ENCODE measurements around the gene CD200. TPM values are rescaled to one million over a fixed set of nuclear protein-coding genes. Genes with fewer than 3 reads are reported as not detected.

Gene CD200
- total and polyA plus RNA-seq, 2 experiments from 2014 or later: 51.9 to 65.0 TPM

GRCh38 chr3:112297714-112298113, 35.2 kb upstream of the CD200 start:
- no peaks in the 10 kb centered on the region for H3K36me3 ChIP-seq (ENCODE audit: insufficient read depth)
- H3K27ac ChIP-seq (ENCODE audit: low read depth): peak overlapping the region; percentile 2; the same call in 1 of the 2 replicates
- H3K4me1 ChIP-seq (ENCODE audit: insufficient read depth): peaks cover 33% of the 10 kb centered on the region
- peaks cover 13% of the 10 kb centered on the region for H3K9me3 Mint-ChIP-seq
- peaks cover 10% of the 10 kb centered on the region; the same call in 1 of the 2 replicates for H3F3A ChIP-seq (replicated peaks; ENCODE audit: low read depth)
- peaks cover 24% of the 10 kb centered on the region; the same call in 2 of the 3 replicates for H3K36me3 Mint-ChIP-seq (ENCODE audit: low read depth)
- ATAC-seq: no peak
- H3K27ac Mint-ChIP-seq: no peak overlapping the region
- no peaks in the 10 kb centered on the region for H3K79me2 ChIP-seq (replicated peaks; ENCODE audit: insufficient read depth)
- no peak overlapping the region for H3K4me2 ChIP-seq
- H3K27me3 Mint-ChIP-seq (ENCODE audit: insufficient read depth, low read depth, poor library complexity): peaks cover 2% of the 10 kb centered on the region
- no peak overlapping the region for H2AFZ ChIP-seq
- no peaks in the 10 kb centered on the region for H3K27me3 ChIP-seq (ENCODE audit: insufficient read depth)
- no peak overlapping the region for H3K4me3 ChIP-seq
- no peak overlapping the region for H3K4me3 Mint-ChIP-seq
- H4K20me1 ChIP-seq (replicated peaks; ENCODE audit: insufficient read depth): no peaks in the 10 kb centered on the region
- peaks cover 21% of the 10 kb centered on the region; the same call in 2 of the 3 replicates for H3K4me1 Mint-ChIP-seq
- TF ChIP-seq ETS1 (IDR thresholded peaks at IDR 0.05) (no peak), STAT1 (IDR thresholded peaks at IDR 0.05; ENCODE audit: unreplicated experiment) (no peak), NANOG (IDR thresholded peaks at IDR 0.05; ENCODE audit: borderline replicate concordance) (no peak), JUNB (IDR thresholded peaks at IDR 0.05; ENCODE audit: unreplicated experiment) (no peak), EZH2phosphoT487 (IDR thresholded peaks at IDR 0.05; ENCODE audit: unreplicated experiment) (no peak), ZNF331 (CRISPR knock-in tag; IDR thresholded peaks at IDR 0.05; ENCODE audit: low read depth) (no peak), ZNF114 (CRISPR knock-in tag; IDR thresholded peaks at IDR 0.05) (no peak), POLR2AphosphoS5 (IDR thresholded peaks at IDR 0.05; ENCODE audit: low read depth) (no peak), REST (IDR thresholded peaks at IDR 0.05; ENCODE audit: unreplicated experiment) (no peak)
- no peaks in the 10 kb centered on the region for H3K9me2 ChIP-seq (ENCODE audit: insufficient read depth)
- DNase-seq (ENCODE audit: low spot score): no peak

- Histone ChIP-seq H3F3A (replicated peaks; ENCODE audit: low read depth) (peaks cover 14% of the 10 kb centered on the region; the same call in 1 of the 2 replicates), H3K27me3 (ENCODE audit: insufficient read depth) (no peaks in the 10 kb centered on the region), H3K4me2 (no peak overlapping the region), H3K27ac (ENCODE audit: low read depth) (no peak overlapping the region), H3K4me1 (ENCODE audit: insufficient read depth) (peaks cover 35% of the 10 kb centered on the region), H4K20me1 (replicated peaks; ENCODE audit: insufficient read depth) (no peaks in the 10 kb centered on the region), H3K4me3 (no peak overlapping the region), H2AFZ (no peak overlapping the region), H3K9me2 (ENCODE audit: insufficient read depth) (no peaks in the 10 kb centered on the region), H3K36me3 (ENCODE audit: insufficient read depth) (no peaks in the 10 kb centered on the region), H3K79me2 (replicated peaks; ENCODE audit: insufficient read depth) (no peaks in the 10 kb centered on the region)
- H3K36me3 Mint-ChIP-seq (ENCODE audit: low read depth): peaks cover 24% of the 10 kb centered on the region; the same call in 2 of the 3 replicates
- H3K27me3 Mint-ChIP-seq (ENCODE audit: insufficient read depth, low read depth, poor library complexity): peaks cover 2% of the 10 kb centered on the region
- ATAC-seq (no peak), DNase-seq (ENCODE audit: low spot score) (no peak)
- TF ChIP-seq REST (IDR thresholded peaks at IDR 0.05; ENCODE audit: unreplicated experiment) (no peak), JUNB (IDR thresholded peaks at IDR 0.05; ENCODE audit: unreplicated experiment) (no peak), EZH2 (IDR thresholded peaks at IDR 0.05; ENCODE audit: low read depth, unreplicated experiment) (no peak), EZH2phosphoT487 (IDR thresholded peaks at IDR 0.05; ENCODE audit: unreplicated experiment) (no peak), ETS1 (IDR thresholded peaks at IDR 0.05) (no peak), CREB1 (CRISPR knock-in tag; IDR thresholded peaks at IDR 0.05; ENCODE audit: low read depth) (no peak), NANOG (IDR thresholded peaks at IDR 0.05; ENCODE audit: borderline replicate concordance) (no peak), POLR2AphosphoS5 (IDR thresholded peaks at IDR 0.05; ENCODE audit: low read depth) (no peak), CTCF (conservative IDR thresholded peaks at IDR 0.05; ENCODE audit: low read depth in 2 of 2) (no peak), STAT1 (IDR thresholded peaks at IDR 0.05; ENCODE audit: unreplicated experiment) (no peak), ZNF331 (CRISPR knock-in tag; IDR thresholded peaks at IDR 0.05; ENCODE audit: low read depth) (no peak), ZNF114 (CRISPR knock-in tag; IDR thresholded peaks at IDR 0.05) (no peak)
- peaks cover 13% of the 10 kb centered on the region for H3K9me3 Mint-ChIP-seq
- no peak overlapping the region for H3K4me3 Mint-ChIP-seq
- no peak overlapping the region for H3K27ac Mint-ChIP-seq
- peaks cover 17% of the 10 kb centered on the region; the same call in 2 of the 3 replicates for H3K4me1 Mint-ChIP-seq
Measured at GRCh38 chr3:112298781-112299180, 34.2 kb upstream of the CD200 start.
